Fibroblast of skin of back (primary cell): ENCODE results near the gene OCIAD2.
"Not testable (repeated sequence)": the region's sequence is repeated elsewhere in the genome, so short reads cannot be mapped to it uniquely, and the experiment has no call there.

ENCODE experiments used
- DNase-seq: peaks from one replicate; pipeline ENCODE4 v3.0.0-alpha.2; 2013

The OCIAD2 gene

GRCh38 chr4:48853604-48854394 is 52.8 kb downstream of the OCIAD2 start:
- DNase-seq = no peak

- DNase-seq = peak; percentile 8
These were observed 54.9 kb downstream of the OCIAD2 start for GRCh38 chr4:48851651-48852050.

- not testable (repeated sequence) for DNase-seq
These were observed 57.8 kb downstream of the OCIAD2 start for GRCh38 chr4:48848799-48849198.

GRCh38 chr4:48844843-48845242 is 61.7 kb downstream of the OCIAD2 start:
- no peak for DNase-seq

- no peak for DNase-seq
These were observed 65.3 kb downstream of the OCIAD2 start for GRCh38 chr4:48841045-48841827.

- no peak for DNase-seq
These were observed 69.9 kb downstream of the OCIAD2 start for GRCh38 chr4:48836658-48837057.
